ENCODE results near the gene CHD1L.
"Not testable (repeated sequence)": the region's sequence is repeated elsewhere in the genome, so short reads cannot be mapped to it uniquely, and the experiment has no call there.

Gene CHD1L

DNA sequence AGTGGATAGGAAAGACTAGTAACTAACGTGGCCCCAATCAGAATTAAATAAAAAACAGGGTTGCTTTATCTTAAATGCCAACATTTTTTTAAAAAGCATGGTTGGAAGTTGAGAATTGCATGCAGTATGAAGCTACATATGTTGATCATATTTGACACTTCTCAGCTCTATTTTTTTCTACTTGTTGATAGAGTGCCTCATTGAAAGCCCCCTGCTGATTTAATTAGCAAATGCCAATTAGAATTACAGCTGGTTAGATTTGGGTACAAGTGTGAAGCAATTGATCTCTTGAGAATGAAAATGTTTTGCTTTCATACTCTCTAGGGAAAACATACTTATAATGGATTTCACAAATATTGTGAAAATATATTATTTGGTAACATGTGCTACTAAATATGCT, 40.5 kb downstream of the CHD1L start:
- no peak overlapping the region for H3K4me3 ChIP-seq (replicated peaks in 1 of 2; ENCODE audit: low read depth in 2 of 2, low read length in 2 of 2)
- DNase-seq (ENCODE audit: low read depth in 2 of 2): no peak
- TF ChIP-seq, protein P1, sequence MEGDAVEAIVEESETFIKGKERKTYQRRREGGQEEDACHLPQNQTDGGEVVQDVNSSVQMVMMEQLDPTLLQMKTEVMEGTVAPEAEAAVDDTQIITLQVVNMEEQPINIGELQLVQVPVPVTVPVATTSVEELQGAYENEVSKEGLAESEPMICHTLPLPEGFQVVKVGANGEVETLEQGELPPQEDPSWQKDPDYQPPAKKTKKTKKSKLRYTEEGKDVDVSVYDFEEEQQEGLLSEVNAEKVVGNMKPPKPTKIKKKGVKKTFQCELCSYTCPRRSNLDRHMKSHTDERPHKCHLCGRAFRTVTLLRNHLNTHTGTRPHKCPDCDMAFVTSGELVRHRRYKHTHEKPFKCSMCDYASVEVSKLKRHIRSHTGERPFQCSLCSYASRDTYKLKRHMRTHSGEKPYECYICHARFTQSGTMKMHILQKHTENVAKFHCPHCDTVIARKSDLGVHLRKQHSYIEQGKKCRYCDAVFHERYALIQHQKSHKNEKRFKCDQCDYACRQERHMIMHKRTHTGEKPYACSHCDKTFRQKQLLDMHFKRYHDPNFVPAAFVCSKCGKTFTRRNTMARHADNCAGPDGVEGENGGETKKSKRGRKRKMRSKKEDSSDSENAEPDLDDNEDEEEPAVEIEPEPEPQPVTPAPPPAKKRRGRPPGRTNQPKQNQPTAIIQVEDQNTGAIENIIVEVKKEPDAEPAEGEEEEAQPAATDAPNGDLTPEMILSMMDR (IDR thresholded peaks at IDR 0.05; ENCODE audit: low read depth, low read length): no peak

DNA sequence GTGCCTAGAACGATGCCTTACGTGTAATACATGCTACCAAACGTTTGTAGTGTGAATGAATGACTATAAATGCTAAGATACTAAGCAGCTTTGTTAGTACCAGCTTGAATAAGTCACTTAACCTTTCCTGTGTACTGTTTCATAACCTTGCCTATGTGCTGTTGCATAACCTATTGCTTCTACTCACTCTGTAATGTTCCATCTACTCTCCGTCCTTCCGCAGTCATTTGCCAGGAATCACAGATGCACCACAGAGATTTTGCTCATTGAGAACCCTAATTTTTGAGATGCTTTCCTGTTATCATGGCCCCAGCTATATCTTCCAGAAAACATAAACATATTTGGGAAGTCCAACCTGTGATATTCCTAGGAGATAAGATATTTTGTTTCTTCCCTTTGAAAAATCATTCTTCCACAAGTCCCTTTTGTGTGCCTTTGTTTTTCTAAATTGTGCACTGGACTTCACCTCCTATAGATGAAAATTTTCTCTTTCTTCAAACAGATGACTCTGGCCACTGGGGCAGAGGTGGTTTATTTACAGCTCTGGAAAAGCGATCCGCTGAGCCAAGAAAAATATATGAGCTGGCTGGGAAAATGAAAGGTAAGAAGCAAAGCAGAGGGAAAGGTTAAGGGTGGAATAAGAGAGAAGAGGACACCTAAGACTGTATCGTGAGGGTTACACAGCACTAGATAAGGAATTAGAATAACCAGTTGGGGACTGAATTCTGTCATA, 44.8 kb downstream of the CHD1L start:
- H3K4me3 ChIP-seq (replicated peaks in 1 of 2; ENCODE audit: low read depth in 2 of 2, low read length in 2 of 2): no peak overlapping the region
- DNase-seq (ENCODE audit: low read depth in 2 of 2): peak; percentile 15 to 57
- TF ChIP-seq, protein P1 (IDR thresholded peaks at IDR 0.05; ENCODE audit: low read depth, low read length): no peak

DNA sequence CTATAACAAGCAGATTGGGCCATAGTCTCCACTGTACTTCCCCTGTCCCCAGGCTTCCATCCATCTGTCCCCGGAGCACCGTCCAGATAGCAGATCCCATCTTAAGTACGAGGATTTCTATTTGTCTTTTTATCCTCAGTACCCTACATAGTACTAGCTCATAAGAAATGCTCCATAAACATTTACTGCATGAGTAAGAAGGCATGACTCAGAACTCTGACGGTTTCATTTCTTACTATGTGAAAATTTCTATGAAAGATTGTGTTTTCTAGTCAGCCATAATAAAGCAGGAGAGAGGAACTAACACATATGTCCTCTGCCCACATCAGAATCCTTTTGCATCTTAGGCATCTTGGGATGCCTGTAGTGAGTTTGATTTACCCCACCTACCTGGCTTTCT, 49.5 kb downstream of the CHD1L start:
- no peak overlapping the region for H3K4me3 ChIP-seq (replicated peaks in 1 of 2; ENCODE audit: low read depth in 2 of 2, low read length in 2 of 2)
- peak; percentile 62 to 90 for DNase-seq (ENCODE audit: low read depth in 2 of 2)
- TF ChIP-seq, protein P1 (IDR thresholded peaks at IDR 0.05; ENCODE audit: low read depth, low read length): no peak

DNA sequence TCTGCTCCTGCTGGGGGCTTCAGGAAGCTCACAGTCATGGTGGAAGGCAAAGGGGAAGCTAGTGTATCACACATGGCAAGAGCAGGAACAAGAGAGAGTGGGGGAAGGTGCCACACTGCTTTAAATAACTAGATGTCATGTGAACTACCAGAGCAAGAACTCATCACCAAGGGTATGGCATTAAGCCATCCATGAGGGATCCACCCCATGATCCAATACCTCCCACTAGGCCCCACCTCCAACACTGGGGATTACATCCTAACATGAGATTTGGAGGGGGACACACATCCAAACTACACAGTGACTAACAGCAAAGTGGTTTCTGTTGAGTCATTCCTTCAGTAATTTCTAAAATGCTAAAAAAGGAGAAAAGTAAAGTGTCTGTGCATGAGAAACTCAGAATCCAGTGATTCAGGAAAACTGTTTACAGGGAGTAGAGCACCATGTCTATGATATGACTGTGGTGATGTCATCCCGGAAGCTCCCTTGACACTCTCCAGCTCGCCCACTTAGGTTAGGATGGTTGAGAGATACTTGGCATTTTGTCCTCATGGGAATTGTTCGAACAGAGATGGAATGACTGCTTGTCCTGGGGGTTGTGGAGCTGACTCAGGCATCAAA, 50.3 kb downstream of the CHD1L start:
- no peak overlapping the region for H3K4me3 ChIP-seq (replicated peaks in 1 of 2; ENCODE audit: low read depth in 2 of 2, low read length in 2 of 2)
- DNase-seq (ENCODE audit: low read depth in 2 of 2): peak; percentile 75 to 97
- TF ChIP-seq, protein P1 (IDR thresholded peaks at IDR 0.05; ENCODE audit: low read depth, low read length): no peak

DNA sequence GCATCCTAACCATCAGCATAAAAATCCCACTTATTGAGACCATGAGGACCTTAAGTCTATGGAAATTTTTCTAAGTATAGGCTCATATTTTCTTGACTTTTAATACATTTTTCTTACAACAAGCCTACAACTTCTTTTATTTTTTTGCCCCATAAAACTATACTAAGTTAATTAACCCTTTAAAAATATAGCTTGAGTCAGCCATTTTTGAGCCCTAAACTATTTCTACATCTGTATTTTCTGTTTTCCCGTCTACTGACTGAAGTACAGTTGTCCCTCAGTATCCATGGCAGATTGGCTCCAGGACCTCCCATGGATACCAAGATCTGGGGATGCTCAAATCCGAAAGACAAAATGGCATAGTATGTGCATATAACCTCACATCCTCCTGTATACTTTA, 55.0 kb downstream of the CHD1L start:
- H3K4me3 ChIP-seq (replicated peaks in 1 of 2; ENCODE audit: low read depth in 2 of 2, low read length in 2 of 2): no peak overlapping the region
- TF ChIP-seq, protein P1 (IDR thresholded peaks at IDR 0.05; ENCODE audit: low read depth, low read length): no peak
- DNase-seq (ENCODE audit: low read depth in 2 of 2): no peak

DNA sequence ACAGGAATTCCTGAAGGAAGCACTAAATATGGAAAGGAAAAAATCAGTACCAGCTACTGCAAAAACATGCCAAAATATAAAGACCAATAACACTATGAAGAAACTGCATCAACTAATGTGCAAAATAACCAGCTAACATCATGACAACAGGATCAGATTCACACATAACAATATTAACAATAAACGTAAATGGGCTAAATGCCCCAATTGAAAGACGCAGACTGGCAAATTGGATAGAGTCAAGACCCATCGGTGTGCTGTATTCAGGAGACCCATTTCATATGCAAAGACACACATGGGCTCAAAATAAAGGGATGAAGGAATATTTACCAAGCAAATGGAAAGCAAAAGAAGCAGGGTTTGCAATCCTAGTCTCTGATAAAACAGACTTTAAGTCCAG, 63.3 kb downstream of the CHD1L start:
- H3K4me3 ChIP-seq (replicated peaks in 1 of 2; ENCODE audit: low read depth in 2 of 2, low read length in 2 of 2); DNase-seq (ENCODE audit: low read depth in 2 of 2): not testable (repeated sequence)

DNA sequence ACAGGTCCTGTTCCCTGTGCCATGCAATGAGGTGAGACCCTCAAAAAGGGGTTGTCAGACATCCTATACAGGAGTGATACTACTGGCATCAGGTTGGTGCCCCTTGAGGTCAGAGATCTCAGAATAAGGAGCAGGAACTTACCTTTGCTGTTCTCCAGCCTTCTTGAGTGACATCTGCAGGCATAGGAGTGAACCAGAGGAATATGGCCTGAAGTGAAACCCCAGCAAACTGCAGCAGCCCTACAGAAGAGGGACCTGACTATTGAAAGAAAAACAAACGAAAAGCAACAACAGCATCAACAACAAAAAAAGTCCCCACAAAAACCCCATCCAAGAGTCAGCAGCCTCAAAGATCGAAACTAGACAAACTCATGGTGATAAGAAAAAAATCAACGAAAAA, 74.5 kb downstream of the CHD1L start:
- no peak for DNase-seq (ENCODE audit: low read depth in 2 of 2)
- no peak overlapping the region for H3K4me3 ChIP-seq (replicated peaks in 1 of 2; ENCODE audit: low read depth in 2 of 2, low read length in 2 of 2)
- TF ChIP-seq, protein P1 (IDR thresholded peaks at IDR 0.05; ENCODE audit: low read depth, low read length): no peak

DNA sequence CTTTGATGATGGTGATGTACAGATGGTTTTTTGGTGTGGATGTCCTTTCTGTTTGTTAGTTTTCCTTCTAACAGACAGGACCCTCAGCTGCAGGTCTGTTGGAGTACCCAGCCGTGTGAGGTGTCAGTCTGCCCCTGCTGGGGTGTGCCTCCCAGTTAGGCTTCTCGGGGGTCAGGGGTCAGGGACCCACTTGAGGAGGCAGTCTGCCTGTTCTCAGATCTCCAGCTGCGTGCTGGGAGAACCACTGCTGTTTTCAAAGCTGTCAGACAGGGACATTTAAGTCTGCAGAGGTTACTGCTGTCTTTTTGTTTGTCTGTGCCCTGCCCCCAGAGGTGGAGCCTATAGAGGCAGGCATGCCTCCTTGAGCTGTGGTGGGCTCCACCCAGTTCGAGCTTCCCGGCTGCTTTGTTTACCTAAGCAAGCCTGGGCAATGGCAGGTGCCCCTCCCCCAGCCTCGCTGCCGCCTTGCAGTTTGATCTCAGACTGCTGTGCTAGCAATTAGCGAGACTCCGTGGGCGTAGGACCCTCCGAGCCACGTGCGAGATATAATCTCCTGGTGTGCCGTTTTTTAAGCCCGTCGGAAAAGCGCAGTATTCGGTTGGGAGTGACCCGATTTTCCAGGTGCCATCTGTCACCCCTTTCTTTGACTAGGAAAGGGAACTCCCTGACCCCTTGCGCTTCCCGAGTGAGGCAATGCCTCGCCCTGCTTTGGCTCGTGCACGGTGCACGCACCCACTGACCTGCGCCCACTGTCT, 84.6 kb downstream of the CHD1L start:
- H3K4me3 ChIP-seq (replicated peaks in 1 of 2; ENCODE audit: low read depth in 2 of 2, low read length in 2 of 2); DNase-seq (ENCODE audit: low read depth in 2 of 2): not testable (repeated sequence)

All from cardiac fibroblast (primary cell).